ENCODE data around the gene USP14.

DNA sequence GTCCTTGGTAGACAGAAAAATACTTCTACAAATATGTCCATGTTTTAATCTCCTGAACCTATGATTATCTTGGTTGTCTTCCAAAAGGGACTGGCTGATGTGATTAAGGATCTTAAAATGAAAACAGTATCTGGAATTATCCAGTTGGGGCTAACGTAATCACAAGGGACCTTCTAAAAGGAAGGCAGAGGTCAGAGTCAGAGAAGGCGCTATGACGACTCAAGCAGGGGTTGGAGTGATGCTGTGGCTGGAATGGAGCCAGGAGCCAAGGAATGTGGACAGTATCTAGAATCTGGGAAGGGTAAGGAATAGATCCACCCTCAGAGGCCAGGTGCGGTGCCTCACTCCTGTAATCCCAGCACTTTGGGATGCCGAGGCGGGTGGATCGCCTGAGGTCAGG lies 4.2 kb upstream of the USP14 start:
- TF ChIP-seq, protein P1, sequence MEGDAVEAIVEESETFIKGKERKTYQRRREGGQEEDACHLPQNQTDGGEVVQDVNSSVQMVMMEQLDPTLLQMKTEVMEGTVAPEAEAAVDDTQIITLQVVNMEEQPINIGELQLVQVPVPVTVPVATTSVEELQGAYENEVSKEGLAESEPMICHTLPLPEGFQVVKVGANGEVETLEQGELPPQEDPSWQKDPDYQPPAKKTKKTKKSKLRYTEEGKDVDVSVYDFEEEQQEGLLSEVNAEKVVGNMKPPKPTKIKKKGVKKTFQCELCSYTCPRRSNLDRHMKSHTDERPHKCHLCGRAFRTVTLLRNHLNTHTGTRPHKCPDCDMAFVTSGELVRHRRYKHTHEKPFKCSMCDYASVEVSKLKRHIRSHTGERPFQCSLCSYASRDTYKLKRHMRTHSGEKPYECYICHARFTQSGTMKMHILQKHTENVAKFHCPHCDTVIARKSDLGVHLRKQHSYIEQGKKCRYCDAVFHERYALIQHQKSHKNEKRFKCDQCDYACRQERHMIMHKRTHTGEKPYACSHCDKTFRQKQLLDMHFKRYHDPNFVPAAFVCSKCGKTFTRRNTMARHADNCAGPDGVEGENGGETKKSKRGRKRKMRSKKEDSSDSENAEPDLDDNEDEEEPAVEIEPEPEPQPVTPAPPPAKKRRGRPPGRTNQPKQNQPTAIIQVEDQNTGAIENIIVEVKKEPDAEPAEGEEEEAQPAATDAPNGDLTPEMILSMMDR (IDR thresholded peaks at IDR 0.05) = no peak
- no peak for TF ChIP-seq POLR2A (IDR thresholded peaks at IDR 0.05)
